ENCODE measurements around the gene PAQR7. TPM values are rescaled to one million over a fixed set of nuclear protein-coding genes. Genes with fewer than 3 reads are reported as not detected.

Gene PAQR7
- 5.5 and 7.0 TPM in 2 replicates for total RNA-seq

GRCh38 chr1:25875154-25875855 is at the start of gene PAQR7:
PAQR7 (minus strand) TSS chr1:25875708; CDS start chr1:25863839, 11,869 bp downstream.

GRCh38 chr1:25905680-25906643 is 30.5 kb upstream of the PAQR7 start, which contains the start of gene STMN1:
STMN1 (minus strand) TSS chr1:25906419; CDS start chr1:25904676, 1,743 bp downstream.

GRCh38 chr1:25858906-25859789 is 16.4 kb downstream of the PAQR7 start, which contains the start of gene AUNIP:
AUNIP (minus strand) TSS chr1:25859457; CDS start chr1:25859357, 100 bp downstream.

GRCh38 chr1:25819491-25820246 is 55.8 kb downstream of the PAQR7 start, which contains the start of gene MTFR1L:
MTFR1L (plus strand) TSS chr1:25819954; CDS start chr1:25823105, 3,151 bp downstream.

Other genes starting within 250 kb of the PAQR7 start
- 20.0 and 33.1 TPM in 2 replicates for gene SELENON, start 75.5 kb downstream of the PAQR7 start, total RNA-seq
- 21.6 and 22.8 TPM in 2 replicates for gene MTFR1L, start 55.8 kb downstream of the PAQR7 start, total RNA-seq
- 1.4 and 3.9 TPM in 2 replicates for gene AUNIP, start 16.3 kb downstream of the PAQR7 start, total RNA-seq
- gene STMN1, start 30.7 kb upstream of the PAQR7 start, total RNA-seq = 79.3 and 178 TPM in 2 replicates
- 4.6 and 5.7 TPM in 2 replicates for gene PAFAH2, start 122.4 kb upstream of the PAQR7 start, total RNA-seq
- gene EXTL1, start 146.1 kb upstream of the PAQR7 start, total RNA-seq = not detected in 2 replicates
- gene SLC30A2, start 170.4 kb upstream of the PAQR7 start, total RNA-seq = not detected in 2 replicates
- gene TRIM63, start 191.9 kb upstream of the PAQR7 start, total RNA-seq = not detected in 2 replicates
- 3.2 and 4.3 TPM in 2 replicates for gene PDIK1L, start 236.1 kb upstream of the PAQR7 start, total RNA-seq

Data from endothelial cell of coronary artery (primary cell).